Vagina (tissue), 2 donors: ENCODE results near the gene PREPL. TPM values are rescaled to one million over a fixed set of nuclear protein-coding genes. Genes with fewer than 3 reads are reported as not detected.
A peak's percentile ranks its signal among the peaks of the same experiment; 100 is the strongest.

ENCODE experiments used
- DNase-seq, 2 donors: peaks; one replicate each; pipeline ENCODE4 v3.0.0-alpha.2; 2017; ENCODE audit errors: extremely low spot score in 2 of 2
- H3K27ac ChIP-seq: fragments of 200-600 bp; sonication (generic); one replicate; pipeline ENCODE4 v1.5.1; 2019
- H3K27me3 ChIP-seq: fragments of 200-600 bp; sonication (generic); one replicate; pipeline ENCODE4 v1.5.1; 2019
- H3K36me3 ChIP-seq, 2 donors: fragments of 200-600 bp; sonication (generic); one replicate each; pipeline ENCODE4 v1.5.1; 2017 to 2019
- H3K4me1 ChIP-seq: fragments of 200-600 bp; sonication (generic); one replicate; pipeline ENCODE4 v1.5.1; 2019
- H3K4me3 ChIP-seq, 2 donors: fragments of 200-600 bp; sonication (generic); 1 replicate in 1 of 2; 2 replicates in 1 of 2; pipeline ENCODE4 v1.5.1; 2016 to 2019
- H3K9me3 ChIP-seq: fragments of 200-600 bp; sonication (generic); one replicate; pipeline ENCODE4 v1.5.1; 2019
- CTCF ChIP-seq, 3 experiments: fragments of 450-650 bp in 2 of 3; fragments of 200-600 bp in 1 of 3; sonication (generic) in 1 of 3; IDR thresholded peaks; one replicate each; pipeline ENCODE4 v1.5.1; 2017 to 2019; ENCODE audit warnings: antibody characterized with exemption in 3 of 3, mild to moderate bottlenecking in 2 of 3, moderate library complexity in 2 of 3
- POLR2A ChIP-seq, 2 donors: fragments of 450-650 bp; IDR thresholded peaks; one replicate each; pipeline ENCODE4 v1.6.1; 2017; ENCODE audit warnings: antibody characterized with exemption in 2 of 2, mild to moderate bottlenecking in 2 of 2, moderate library complexity in 2 of 2
- POLR2AphosphoS5 ChIP-seq, 2 donors: sonication (generic); formaldehyde crosslinking; IDR thresholded peaks; one replicate each; pipeline ENCODE4 v1.9.0; 2017; ENCODE audit warnings: antibody characterized with exemption in 2 of 2, mild to moderate bottlenecking in 2 of 2, low read depth in 1 of 2; ENCODE audit not compliant: insufficient read depth in 1 of 2
- intact Hi-C: fragments of 100-400 bp; cut with DNase I; formaldehyde crosslinking; loops from one replicate; pipeline ENCODE4 v1.15.1; 2023
- total RNA-seq: library from RNA; depleted of rRNA; stranded (reverse); fragments of >200 nt; gene quantifications from one replicate; pipeline ENCODE4 v1.2.3, GENCODE V29; 2016

Gene PREPL
- total RNA-seq, 1 donor from 2014 or later: 38.3 TPM

GRCh38 chr2:44349506-44349905 is 11.8 kb downstream of the PREPL start:
- intact Hi-C loops: no loop called here
- no peak overlapping the region for H3K27ac ChIP-seq
- TF ChIP-seq POLR2AphosphoS5 (IDR thresholded peaks at IDR 0.05; ENCODE audit: insufficient read depth in 1 of 2, low read depth in 1 of 2): no peak
- TF ChIP-seq POLR2A (IDR thresholded peaks at IDR 0.05): no peak
- no peak for TF ChIP-seq CTCF (IDR thresholded peaks at IDR 0.05)

GRCh38 chr2:44348400-44348799 is 12.9 kb downstream of the PREPL start:
- intact Hi-C loops: no loop called here
- H3K4me1 ChIP-seq: peaks cover 6% of the 10 kb centered on the region
- no peak for DNase-seq
- peak overlapping the region; percentile 14 for H3K27ac ChIP-seq
- H3K27me3 ChIP-seq: no peaks in the 10 kb centered on the region
- TF ChIP-seq POLR2AphosphoS5 (IDR thresholded peaks at IDR 0.05; ENCODE audit: insufficient read depth in 1 of 2, low read depth in 1 of 2): peak in 1 of 2 donors; percentile 12
- no peak for TF ChIP-seq CTCF (IDR thresholded peaks at IDR 0.05)
- H3K9me3 ChIP-seq: no peaks in the 10 kb centered on the region
- peaks cover 0 to 11% of the 10 kb centered on the region in 2 donors for H3K36me3 ChIP-seq
- no peak overlapping the region for H3K4me3 ChIP-seq

More at GRCh38 chr2:44349506-44349905, 11.8 kb downstream of the PREPL start:
- Histone ChIP-seq H3K36me3 (peaks cover 0 to 11% of the 10 kb centered on the region in 2 donors), H3K9me3 (no peaks in the 10 kb centered on the region), H3K4me1 (peaks cover 6% of the 10 kb centered on the region), H3K4me3 (no peak overlapping the region), H3K27me3 (no peaks in the 10 kb centered on the region)
- DNase-seq: no peak

- H3K4me1 ChIP-seq: peaks cover 6% of the 10 kb centered on the region
- H3K9me3 ChIP-seq: no peaks in the 10 kb centered on the region
- intact Hi-C loops: no loop called here
- TF ChIP-seq CTCF (IDR thresholded peaks at IDR 0.05): no peak
- no peak for TF ChIP-seq POLR2AphosphoS5 (IDR thresholded peaks at IDR 0.05; ENCODE audit: insufficient read depth in 1 of 2, low read depth in 1 of 2)
- TF ChIP-seq POLR2A (IDR thresholded peaks at IDR 0.05): no peak
- no peaks in the 10 kb centered on the region for H3K27me3 ChIP-seq
- no peak overlapping the region for H3K27ac ChIP-seq
- H3K36me3 ChIP-seq: peaks cover 0 to 17% of the 10 kb centered on the region in 2 donors
- H3K4me3 ChIP-seq: no peak overlapping the region
- no peak for DNase-seq
Observed at GRCh38 chr2:44347526-44347925, 13.8 kb downstream of the PREPL start.

GRCh38 chr2:44342854-44343253 is 18.4 kb downstream of the PREPL start:
- Histone ChIP-seq H3K4me3 (no peak overlapping the region), H3K4me1 (no peaks in the 10 kb centered on the region), H3K9me3 (no peaks in the 10 kb centered on the region), H3K27me3 (no peaks in the 10 kb centered on the region), H3K27ac (no peak overlapping the region), H3K36me3 (peaks cover 0 to 53% of the 10 kb centered on the region in 2 donors)
- DNase-seq: no peak
- intact Hi-C loops: no loop called here
- TF ChIP-seq CTCF (IDR thresholded peaks at IDR 0.05) (no peak), POLR2A (IDR thresholded peaks at IDR 0.05) (no peak), POLR2AphosphoS5 (IDR thresholded peaks at IDR 0.05; ENCODE audit: insufficient read depth in 1 of 2, low read depth in 1 of 2) (no peak)

- no peak overlapping the region for H3K4me3 ChIP-seq
- no peak overlapping the region for H3K27ac ChIP-seq
- TF ChIP-seq CTCF (IDR thresholded peaks at IDR 0.05) (no peak), POLR2AphosphoS5 (IDR thresholded peaks at IDR 0.05; ENCODE audit: insufficient read depth in 1 of 2, low read depth in 1 of 2) (no peak), POLR2A (IDR thresholded peaks at IDR 0.05) (no peak)
- no peaks in the 10 kb centered on the region for H3K9me3 ChIP-seq
- peaks cover 0 to 51% of the 10 kb centered on the region in 2 donors for H3K36me3 ChIP-seq
- no peaks in the 10 kb centered on the region for H3K4me1 ChIP-seq
- DNase-seq: no peak
- H3K27me3 ChIP-seq: no peaks in the 10 kb centered on the region
- intact Hi-C loops: no loop called here
Observed at GRCh38 chr2:44335806-44336538, 25.3 kb downstream of the PREPL start.
